HEK293 (cell line): ENCODE data around the gene CCDC85C.

ENCODE experiments used
- CTCF ChIA-PET: fragments of 350-600 bp; formaldehyde crosslinking; extraction: SDS; loops from one replicate; lab custom pipeline; 2021; ENCODE audit warnings: antibody characterized with exemption; lab: Yijun Ruan, JAX
- POLR2A ChIA-PET: fragments of 300-600 bp; formaldehyde crosslinking; extraction: SDS; loops from one replicate; lab custom pipeline; 2020; ENCODE audit warnings: antibody characterized with exemption, inconsistent platforms; lab: Yijun Ruan, JAX
- H3K27ac ChIP-seq: fragments of 200-500 bp; sonication (Bioruptor generic); 2 replicates; pipeline ENCODE4 v1.5.1; 2014; ENCODE audit warnings: low read depth, low read length, control low read depth, inconsistent platforms; ENCODE audit errors: extremely low read depth
- H3K36me3 ChIP-seq, 2 experiments: fragments of 200-500 bp in 1 of 2; sonication (Bioruptor generic) in 1 of 2; 1 replicate in 1 of 2; 2 replicates in 1 of 2; pipeline ENCODE4 v1.5.1; 2014 to 2017; ENCODE audit warnings: inconsistent platforms in 2 of 2, low read length in 2 of 2; ENCODE audit not compliant: control insufficient read depth in 2 of 2, insufficient read depth in 1 of 2
- H3K4me1 ChIP-seq: fragments of 200-500 bp; sonication (Bioruptor generic); 2 replicates; pipeline ENCODE4 v1.5.1; 2014; ENCODE audit warnings: mild to moderate bottlenecking, low read length, inconsistent platforms; ENCODE audit not compliant: control insufficient read depth, insufficient read depth
- H3K4me3 ChIP-seq: 2 replicates; pipeline ENCODE4 v1.5.1; 2011; ENCODE audit warnings: low read depth, mild to moderate bottlenecking, control low read depth, low read length, moderate library complexity
- H3K9me3 ChIP-seq: fragments of 200-500 bp; sonication (Bioruptor generic); 2 replicates; pipeline ENCODE4 v1.5.1; 2014; ENCODE audit warnings: low read depth, low read length, inconsistent platforms; ENCODE audit not compliant: control insufficient read depth, insufficient read depth
- EGR2 ChIP-seq: fragments of 450-650 bp; formaldehyde crosslinking; IDR thresholded peaks from 2 replicates; pipeline ENCODE4 v1.5.1; 2016; ENCODE audit warnings: low read depth, missing biosample characterization, missing genetic modification characterization
- ELK4 ChIP-seq: IDR thresholded peaks from 2 replicates; pipeline ENCODE4 v1.6.1; 2011; ENCODE audit warnings: mild to moderate bottlenecking, low read depth, low read length, borderline replicate concordance
- GLIS2 ChIP-seq: fragments of 450-650 bp; formaldehyde crosslinking; IDR thresholded peaks from 2 replicates; pipeline ENCODE4 v1.5.1; 2016; ENCODE audit warnings: missing biosample characterization, missing genetic modification characterization
- HOXD13 ChIP-seq: sonication (generic); formaldehyde crosslinking; IDR thresholded peaks from 2 replicates; pipeline ENCODE4 v1.8.0; 2022; ENCODE audit warnings: missing genetic modification reagents, borderline replicate concordance
- INSM2 ChIP-seq: fragments of 450-650 bp; formaldehyde crosslinking; IDR thresholded peaks from 2 replicates; pipeline ENCODE4 v1.5.1; 2016; ENCODE audit warnings: missing biosample characterization, missing genetic modification characterization
- OSR2 ChIP-seq: fragments of 450-650 bp; formaldehyde crosslinking; IDR thresholded peaks from 2 replicates; pipeline ENCODE4 v1.5.1; 2016; ENCODE audit warnings: missing biosample characterization, missing genetic modification characterization
- ZBTB20 ChIP-seq: fragments of 450-650 bp; formaldehyde crosslinking; IDR thresholded peaks from 2 replicates; pipeline ENCODE4 v1.5.1; 2016; ENCODE audit warnings: missing biosample characterization, missing genetic modification characterization
- ZFP69B ChIP-seq: fragments of 450-650 bp; formaldehyde crosslinking; IDR thresholded peaks from 2 replicates; pipeline ENCODE4 v1.5.1; 2016; ENCODE audit warnings: missing biosample characterization, missing genetic modification characterization
- ZNF140 ChIP-seq: fragments of 450-650 bp; formaldehyde crosslinking; IDR thresholded peaks from 2 replicates; pipeline ENCODE4 v1.5.1; 2016; ENCODE audit warnings: missing biosample characterization, missing genetic modification characterization
- ZNF175 ChIP-seq: fragments of 450-650 bp; formaldehyde crosslinking; IDR thresholded peaks from 2 replicates; pipeline ENCODE4 v1.5.1; 2016; ENCODE audit warnings: missing biosample characterization, missing genetic modification characterization
- ZNF223 ChIP-seq: fragments of 450-650 bp; formaldehyde crosslinking; IDR thresholded peaks from 2 replicates; pipeline ENCODE4 v1.5.1; 2016; ENCODE audit warnings: missing biosample characterization, missing genetic modification characterization
- ZNF24 ChIP-seq: fragments of 450-650 bp; formaldehyde crosslinking; IDR thresholded peaks from 2 replicates; pipeline ENCODE4 v1.5.1; 2016; ENCODE audit warnings: missing biosample characterization, missing genetic modification characterization
- ZNF302 ChIP-seq: fragments of 450-650 bp; formaldehyde crosslinking; IDR thresholded peaks from 2 replicates; pipeline ENCODE4 v1.5.1; 2016; ENCODE audit warnings: missing biosample characterization, missing genetic modification characterization, low read depth
- ZNF324 ChIP-seq: fragments of 450-650 bp; formaldehyde crosslinking; IDR thresholded peaks from 2 replicates; pipeline ENCODE4 v1.5.1; 2016; ENCODE audit warnings: missing biosample characterization, missing genetic modification characterization
- ZNF341 ChIP-seq: fragments of 450-650 bp; formaldehyde crosslinking; IDR thresholded peaks from 2 replicates; pipeline ENCODE4; 2016; ENCODE audit warnings: low read depth, missing biosample characterization, missing genetic modification characterization
- ZNF362 ChIP-seq: fragments of 450-650 bp; formaldehyde crosslinking; IDR thresholded peaks from 2 replicates; pipeline ENCODE4 v1.5.1; 2016; ENCODE audit warnings: missing biosample characterization, missing genetic modification characterization
- ZNF404 ChIP-seq: fragments of 450-650 bp; formaldehyde crosslinking; IDR thresholded peaks from 2 replicates; pipeline ENCODE4 v1.5.1; 2017; ENCODE audit warnings: missing biosample characterization, missing genetic modification characterization
- ZNF449 ChIP-seq: fragments of 450-650 bp; formaldehyde crosslinking; IDR thresholded peaks from 2 replicates; pipeline ENCODE4 v1.5.1; 2017; ENCODE audit warnings: missing biosample characterization, mild to moderate bottlenecking, missing genetic modification characterization, moderate library complexity
- ZNF560 ChIP-seq: fragments of 450-650 bp; formaldehyde crosslinking; IDR thresholded peaks from 2 replicates; pipeline ENCODE4 v1.5.1; 2017; ENCODE audit warnings: missing biosample characterization, missing genetic modification characterization, borderline replicate concordance
- ZNF580 ChIP-seq: fragments of 450-650 bp; formaldehyde crosslinking; IDR thresholded peaks from 2 replicates; pipeline ENCODE4 v1.5.1; 2016; ENCODE audit warnings: missing biosample characterization, missing genetic modification characterization
- ZNF596 ChIP-seq: fragments of 450-650 bp; IDR thresholded peaks from 2 replicates; pipeline ENCODE4 v1.5.0; 2018; ENCODE audit warnings: missing biosample characterization, mild to moderate bottlenecking, missing genetic modification characterization, moderate library complexity
- ZNF639 ChIP-seq: fragments of 450-650 bp; formaldehyde crosslinking; IDR thresholded peaks from 2 replicates; pipeline ENCODE4 v1.5.1; 2016; ENCODE audit warnings: missing biosample characterization, missing genetic modification characterization
- ZNF654 ChIP-seq: fragments of 450-650 bp; formaldehyde crosslinking; IDR thresholded peaks from 2 replicates; pipeline ENCODE4 v1.5.1; 2016; ENCODE audit warnings: low read depth, missing biosample characterization, missing genetic modification characterization
- ZNF768 ChIP-seq: fragments of 450-650 bp; formaldehyde crosslinking; IDR thresholded peaks from 2 replicates; pipeline ENCODE4 v1.5.1; 2018; ENCODE audit warnings: missing biosample characterization, mild to moderate bottlenecking, missing genetic modification characterization

The CCDC85C gene

GRCh38 chr14:99531251-99532096 is 72.5 kb downstream of the CCDC85C start (continued):
- TF ChIP-seq INSM2 (no peak), ZNF654 (tag by site-specific recombination) (no peak), GLIS2 (tag by site-specific recombination) (peak; percentile 26; the same call in 1 of the 2 replicates), ZNF223 (tag by site-specific recombination) (no peak), EGR2 (tag by site-specific recombination) (peak; percentile 41; the same call in 1 of the 2 replicates), ZBTB20 (tag by site-specific recombination) (no peak)

GRCh38 chr14:99530407-99531155 is 73.4 kb downstream of the CCDC85C start:
- H3K36me3 ChIP-seq, result no peaks in the 10 kb centered on the region
- H3K4me1 ChIP-seq, result peaks cover 3% of the 10 kb centered on the region; the same call in 1 of the 2 replicates
- H3K27ac ChIP-seq, result no peak overlapping the region
- H3K9me3 ChIP-seq, result no peaks in the 10 kb centered on the region
- POLR2A ChIA-PET, result no interaction called here
- CTCF ChIA-PET, result no interaction called here
- no peak overlapping the region for H3K4me3 ChIP-seq
- TF ChIP-seq ZNF639, result no peak
- no peak for TF ChIP-seq INSM2
- no peak for TF ChIP-seq ZNF324 (tag by site-specific recombination)
- no peak for TF ChIP-seq OSR2 (tag by site-specific recombination)
- no peak for TF ChIP-seq ZFP69B (tag by site-specific recombination)
- no peak for TF ChIP-seq ZNF768
- no peak for TF ChIP-seq ZNF560
- TF ChIP-seq ZNF596 (tag by site-specific recombination), result no peak
- no peak for TF ChIP-seq ZNF24 (tag by site-specific recombination)
- no peak for TF ChIP-seq ZNF362 (tag by site-specific recombination)
- TF ChIP-seq ZNF302 (tag by site-specific recombination), result no peak
- TF ChIP-seq ELK4, result no peak
- no peak for TF ChIP-seq ZNF140 (tag by site-specific recombination)
- no peak for TF ChIP-seq ZNF175 (tag by site-specific recombination)
- no peak for TF ChIP-seq HOXD13 (CRISPR knock-in tag)
- TF ChIP-seq ZNF580 (tag by site-specific recombination), result no peak
- no peak for TF ChIP-seq ZNF404 (tag by site-specific recombination)
- no peak for TF ChIP-seq ZNF449 (tag by site-specific recombination)
- no peak for TF ChIP-seq ZNF341 (tag by site-specific recombination)
